ENCODE data around the gene NOS1AP. TPM values are rescaled to one million over a fixed set of nuclear protein-coding genes. Genes with fewer than 3 reads are reported as not detected.

NOS1AP gene
- total RNA-seq = 1 to 10 TPM; 1.9 to 5.4 (median 3.1) TPM

- ATAC-seq (ENCODE audit: low FRiP score) = peak; percentile 94
Observed at GRCh38 chr1:162069334-162070093, at the start of gene NOS1AP. NOS1AP (plus strand) TSS chr1:162069691; CDS start chr1:162070178, 487 bp downstream.

GRCh38 chr1:162020150-162020549, 49.3 kb upstream of the NOS1AP start:
- TF ChIP-seq CTCF (IDR thresholded peaks at IDR 0.05) = no peak
- no peak for DNase-seq (ENCODE audit: low spot score)
- ATAC-seq (ENCODE audit: low FRiP score) = no peak

More at GRCh38 chr1:162069334-162070093, at the start of gene NOS1AP:
- peak; percentile 47 for DNase-seq (ENCODE audit: low spot score)
- TF ChIP-seq CTCF (IDR thresholded peaks at IDR 0.05) = no peak

DNA sequence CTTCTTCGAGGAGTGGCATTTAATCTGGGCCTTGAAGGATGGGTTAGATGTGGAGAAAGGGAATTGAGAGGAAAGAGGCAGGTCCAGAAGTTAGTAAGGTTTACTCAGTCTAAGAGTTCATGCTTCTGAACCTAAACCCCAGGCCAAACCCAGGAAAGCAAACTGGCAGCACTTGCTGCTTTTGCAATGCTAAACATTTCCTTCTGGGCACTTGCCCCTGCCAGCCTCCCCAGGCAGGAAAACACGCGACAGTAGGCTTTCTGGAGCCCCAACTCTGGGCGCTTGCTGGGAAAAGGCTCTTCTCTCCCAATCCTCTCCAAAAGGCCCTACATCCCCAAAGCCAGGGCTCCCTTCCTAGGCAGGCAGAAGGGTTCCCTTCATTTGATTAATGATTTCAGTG, 48.4 kb upstream of the NOS1AP start:
- TF ChIP-seq CTCF (IDR thresholded peaks at IDR 0.05) = no peak
- no peak for ATAC-seq (ENCODE audit: low FRiP score)
- DNase-seq (ENCODE audit: low spot score) = no peak

- TF ChIP-seq CTCF (IDR thresholded peaks at IDR 0.05) = no peak
- DNase-seq (ENCODE audit: low spot score) (no peak), ATAC-seq (ENCODE audit: low FRiP score) (no peak)
Observed at GRCh38 chr1:162022626-162023025, 46.9 kb upstream of the NOS1AP start.

DNA sequence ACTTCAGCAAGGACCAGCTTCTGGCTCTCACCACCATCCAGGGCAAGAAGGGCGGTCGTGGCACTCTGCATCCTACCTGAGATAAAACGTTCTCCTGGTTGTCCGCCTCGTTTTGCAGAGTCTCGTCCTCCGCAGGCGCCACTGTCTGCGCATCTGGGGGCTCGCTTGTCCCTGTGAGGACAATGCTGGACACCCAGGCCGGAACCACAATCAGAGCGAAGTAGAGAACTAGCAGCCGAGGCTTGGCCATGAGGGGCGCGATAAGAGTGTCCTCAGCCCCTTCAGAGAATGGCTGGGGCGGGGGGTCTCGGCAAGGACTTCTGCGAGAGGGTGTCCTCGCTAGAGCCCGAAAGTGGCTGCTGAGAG, 46.3 kb upstream of the NOS1AP start:
- no peak for DNase-seq (ENCODE audit: low spot score)
- no peak for TF ChIP-seq CTCF (IDR thresholded peaks at IDR 0.05)
- ATAC-seq (ENCODE audit: low FRiP score) = peak; percentile 3

DNA sequence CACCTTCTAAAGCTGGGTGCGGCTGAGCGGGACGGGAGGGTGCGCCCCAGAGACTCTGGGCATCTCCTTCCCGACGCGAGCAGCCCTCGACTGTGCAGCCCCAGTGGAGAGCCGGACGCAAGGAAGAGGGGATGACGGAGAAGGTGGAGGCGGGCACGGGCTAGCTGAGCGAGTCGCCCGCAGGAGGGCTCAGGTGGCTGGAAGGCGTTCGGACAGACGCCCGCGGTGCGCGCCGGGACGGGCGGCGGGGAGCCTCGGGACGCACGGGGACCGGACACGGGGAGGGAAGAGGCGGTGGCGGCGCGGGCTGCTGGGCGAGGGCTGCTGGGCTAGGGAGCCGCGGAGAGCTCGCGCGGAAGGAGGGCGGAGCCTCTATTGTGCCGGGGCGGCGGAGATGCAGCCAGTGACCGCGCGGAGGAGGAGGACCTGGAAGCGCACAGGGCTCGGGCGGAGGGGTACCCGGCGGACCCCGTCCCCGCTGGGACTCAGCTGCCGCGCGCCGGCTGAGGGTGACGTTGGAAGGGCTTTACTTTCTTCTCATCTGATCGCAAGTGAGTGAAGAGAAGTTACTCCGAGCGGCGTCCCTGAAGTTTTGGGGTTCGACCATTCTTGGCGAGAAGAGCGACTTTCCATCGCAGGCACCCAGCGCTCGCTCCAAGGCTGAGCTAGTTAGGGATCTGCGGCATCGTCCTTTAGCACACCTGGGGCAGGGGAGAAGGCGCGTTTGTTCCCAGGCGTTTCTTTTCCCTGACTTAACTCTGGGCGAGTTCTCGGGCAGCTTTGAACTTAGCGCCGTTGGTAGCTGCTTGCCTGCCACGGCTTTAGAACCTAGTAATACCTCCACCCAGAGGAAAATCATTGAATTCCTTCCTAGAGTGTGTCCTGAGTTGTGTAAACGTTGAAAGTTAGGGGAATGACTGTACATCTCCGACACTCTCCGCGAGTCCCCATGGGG, 45.7 kb upstream of the NOS1AP start, which contains the start of gene OLFML2B:
OLFML2B (minus strand) TSS at position 323 of the 955 bp plus-strand sequence. CDS start 439 bp downstream, outside the sequence.
- TF ChIP-seq CTCF (IDR thresholded peaks at IDR 0.05) = no peak
- peak; percentile 88 for ATAC-seq (ENCODE audit: low FRiP score)
- DNase-seq (ENCODE audit: low spot score) = no peak
